Mesenchymal stem cell (in vitro differentiated cells and primary cell): ENCODE data around the gene CRTC3.

ENCODE experiments used
- DNase-seq: peaks from one replicate; pipeline ENCODE4 v3.0.0-alpha.2; 2013
- H2AFZ ChIP-seq: one replicate; pipeline ENCODE4 v1.6.1; 2013; ENCODE audit warnings: low read depth, mild to moderate bottlenecking, control low read depth, inconsistent platforms, low read length, moderate library complexity
- H2AK5ac ChIP-seq: 2 replicates; pipeline ENCODE4 v1.6.1; 2013; ENCODE audit warnings: low read length, moderate library complexity, mild to moderate bottlenecking, inconsistent platforms; ENCODE audit not compliant: severe bottlenecking
- H2BK120ac ChIP-seq: one replicate; pipeline ENCODE4 v1.6.1; 2013; ENCODE audit warnings: low read depth, mild to moderate bottlenecking, inconsistent platforms, low read length, moderate library complexity
- H2BK12ac ChIP-seq, 2 experiments: one replicate each; pipeline ENCODE4 v1.6.1; 2013; ENCODE audit warnings: inconsistent platforms in 2 of 2, low read length in 2 of 2, mild to moderate bottlenecking in 2 of 2, moderate library complexity in 2 of 2, control low read depth in 1 of 2
- H2BK15ac ChIP-seq: one replicate; pipeline ENCODE4 v1.6.1; 2013; ENCODE audit warnings: mild to moderate bottlenecking, low read depth, inconsistent platforms; ENCODE audit not compliant: poor library complexity, severe bottlenecking
- H2BK5ac ChIP-seq: 2 replicates; pipeline ENCODE4 v1.6.1; 2013; ENCODE audit warnings: low read depth, mild to moderate bottlenecking, low read length, control low read depth, inconsistent platforms; ENCODE audit not compliant: poor library complexity, severe bottlenecking
- H3K14ac ChIP-seq, 2 experiments: one replicate each; pipeline ENCODE4 v1.6.1; 2013; ENCODE audit warnings: inconsistent platforms in 2 of 2, low read length in 2 of 2, control low read depth in 1 of 2, mild to moderate bottlenecking in 1 of 2, moderate library complexity in 1 of 2
- H3K18ac ChIP-seq, 2 experiments: one replicate each; pipeline ENCODE4 v1.6.1; 2013; ENCODE audit warnings: inconsistent platforms in 2 of 2, low read length in 2 of 2, control low read depth in 1 of 2, low read depth in 1 of 2, mild to moderate bottlenecking in 1 of 2
- H3K23ac ChIP-seq, 2 experiments: one replicate each; pipeline ENCODE4 v1.6.1; 2013; ENCODE audit warnings: inconsistent platforms in 2 of 2, low read length in 2 of 2, mild to moderate bottlenecking in 2 of 2, moderate library complexity in 2 of 2, control low read depth in 1 of 2
- H3K27ac ChIP-seq: 2 replicates; pipeline ENCODE4 v1.5.1; 2013; ENCODE audit warnings: mild to moderate bottlenecking, moderate library complexity, low read length, control low read depth, inconsistent platforms; ENCODE audit not compliant: poor library complexity, severe bottlenecking
- H3K27me3 ChIP-seq, 2 experiments: 2 replicates each; pipeline versions ENCODE4 v1.6.1 to v1.7.0; 2013; ENCODE audit warnings: low read length in 2 of 2, mild to moderate bottlenecking in 2 of 2, moderate library complexity in 2 of 2, control low read depth in 1 of 2, inconsistent platforms in 1 of 2; ENCODE audit not compliant: control insufficient read depth in 1 of 2, insufficient read depth in 1 of 2
- H3K36me3 ChIP-seq, 2 experiments: 2 replicates each; pipeline versions ENCODE4 v1.6.1 to v1.7.0; 2013; ENCODE audit warnings: low read length in 2 of 2, control low read depth in 1 of 2, inconsistent platforms in 1 of 2, low read depth in 1 of 2, mild to moderate bottlenecking in 1 of 2; ENCODE audit not compliant: insufficient read depth in 2 of 2, control insufficient read depth in 1 of 2
- H3K4ac ChIP-seq, 2 experiments: one replicate each; pipeline ENCODE4 v1.6.1; 2013; ENCODE audit warnings: inconsistent platforms in 2 of 2, low read length in 2 of 2, mild to moderate bottlenecking in 2 of 2, moderate library complexity in 2 of 2, control low read depth in 1 of 2, low read depth in 1 of 2
- H3K4me1 ChIP-seq: 2 replicates; pipeline ENCODE4 v1.6.1; 2013; ENCODE audit warnings: low read depth, low read length, control low read depth; ENCODE audit not compliant: control insufficient read depth, insufficient read depth
- H3K4me2 ChIP-seq: 2 replicates; pipeline ENCODE4 v1.6.1; 2013; ENCODE audit warnings: low read length, mild to moderate bottlenecking, inconsistent platforms; ENCODE audit not compliant: poor library complexity, severe bottlenecking
- H3K4me3 ChIP-seq, 2 experiments: 2 replicates each; pipeline versions ENCODE4 v1.5.1 to v1.7.0; 2013; ENCODE audit warnings: low read length in 2 of 2, mild to moderate bottlenecking in 2 of 2, control low read depth in 1 of 2, low read depth in 1 of 2; ENCODE audit not compliant: insufficient read depth in 1 of 2
- H3K79me1 ChIP-seq: replicated peaks from 2 replicates; pipeline ENCODE4 v1.6.1; 2013; ENCODE audit warnings: mild to moderate bottlenecking, control low read depth, low read length, inconsistent platforms; ENCODE audit not compliant: poor library complexity, severe bottlenecking
- H3K9ac ChIP-seq: 2 replicates; pipeline ENCODE4 v1.7.0; 2013; ENCODE audit warnings: mild to moderate bottlenecking, low read length, moderate library complexity
- H3K9me3 ChIP-seq: 2 replicates; pipeline ENCODE4 v1.7.0; 2013; ENCODE audit warnings: mild to moderate bottlenecking, low read length; ENCODE audit not compliant: control insufficient read depth
- H4K8ac ChIP-seq: one replicate; pipeline ENCODE4 v1.6.1; 2013; ENCODE audit warnings: inconsistent platforms, mild to moderate bottlenecking, low read length, moderate library complexity
- H4K91ac ChIP-seq: one replicate; pipeline ENCODE4 v1.6.1; 2013; ENCODE audit warnings: mild to moderate bottlenecking, low read length, inconsistent platforms
- WGBS: methylation state at CpG from one replicate; pipeline ENCODE4 v1.1.7; 2013; ENCODE audit warnings: mixed read lengths; 5-methylcytosine and 5-hydroxymethylcytosine counted together

Gene CRTC3

GRCh38 chr15:90593499-90594158 lies 63.9 kb downstream of the CRTC3 start:
- WGBS: 93% methylated on average over 9 of the region's 10 CpGs
- Histone ChIP-seq H3K9ac (no peak overlapping the region), H2BK5ac (no peak overlapping the region), H3K27me3 (no peaks in the 10 kb centered on the region), H3K79me1 (peaks cover 21% of the 10 kb centered on the region), H2AFZ (no peak overlapping the region), H2BK120ac (no peak overlapping the region), H3K14ac (no peak overlapping the region), H3K18ac (no peak overlapping the region), H3K4me2 (no peak overlapping the region), H3K4me3 (no peak overlapping the region), H2BK15ac (no peak overlapping the region), H4K91ac (no peak overlapping the region), H2AK5ac (no peak overlapping the region), H3K9me3 (no peaks in the 10 kb centered on the region), H3K4me1 (peaks cover 2% of the 10 kb centered on the region), H3K36me3 (peaks cover 5 to 18% of the 10 kb centered on the region in 2 experiments), H3K27ac (no peak overlapping the region), H3K4ac (no peak overlapping the region), H2BK12ac (no peak overlapping the region), H4K8ac (no peak overlapping the region), H3K23ac (no peak overlapping the region)
- DNase-seq: no peak

GRCh38 chr15:90594301-90594738 lies 64.6 kb downstream of the CRTC3 start:
- Histone ChIP-seq H3K9ac (no peak overlapping the region), H3K4ac (no peak overlapping the region), H2BK5ac (no peak overlapping the region), H3K14ac (no peak overlapping the region), H3K4me1 (peaks cover 2% of the 10 kb centered on the region), H3K4me3 (no peak overlapping the region), H3K79me1 (peaks cover 20% of the 10 kb centered on the region), H2BK12ac (no peak overlapping the region), H4K91ac (no peak overlapping the region), H3K9me3 (no peaks in the 10 kb centered on the region), H3K23ac (no peak overlapping the region), H3K4me2 (no peak overlapping the region), H3K27me3 (no peaks in the 10 kb centered on the region), H4K8ac (no peak overlapping the region), H3K18ac (no peak overlapping the region), H2AK5ac (no peak overlapping the region), H3K27ac (no peak overlapping the region), H2AFZ (no peak overlapping the region), H2BK15ac (no peak overlapping the region), H2BK120ac (no peak overlapping the region), H3K36me3 (peaks cover 3 to 19% of the 10 kb centered on the region in 2 experiments)
- DNase-seq: no peak
- WGBS: 85% methylated on average over 9 of the region's 10 CpGs

- H3K4ac ChIP-seq: no peak overlapping the region
- H3K27ac ChIP-seq: no peak overlapping the region
- H4K8ac ChIP-seq: no peak overlapping the region
- H3K9ac ChIP-seq: peak overlapping the region; percentile 21
- no peak overlapping the region for H2BK5ac ChIP-seq
- H2AFZ ChIP-seq: no peak overlapping the region
- no peak overlapping the region for H2BK12ac ChIP-seq
- no peak overlapping the region for H3K18ac ChIP-seq
- H3K4me3 ChIP-seq: peak overlapping the region in 1 of 2 experiments; percentile 1
- H3K36me3 ChIP-seq: peaks cover 14 to 19% of the 10 kb centered on the region in 2 experiments
- H3K4me1 ChIP-seq: peaks cover 2% of the 10 kb centered on the region
- no peak overlapping the region for H2BK15ac ChIP-seq
- WGBS: 92% methylated on average over 7 of the region's 7 CpGs
- no peaks in the 10 kb centered on the region for H3K27me3 ChIP-seq
- no peak overlapping the region for H2AK5ac ChIP-seq
- no peak overlapping the region for H3K23ac ChIP-seq
- H3K4me2 ChIP-seq: no peak overlapping the region
- no peak overlapping the region for H2BK120ac ChIP-seq
- no peak overlapping the region for H3K14ac ChIP-seq
- H3K79me1 ChIP-seq: peaks cover 18% of the 10 kb centered on the region
- no peak for DNase-seq
- no peak overlapping the region for H4K91ac ChIP-seq
- H3K9me3 ChIP-seq: no peaks in the 10 kb centered on the region
Measured at GRCh38 chr15:90595763-90596155, 66.0 kb downstream of the CRTC3 start.

GRCh38 chr15:90596943-90597342 lies 67.2 kb downstream of the CRTC3 start:
- Histone ChIP-seq H2BK15ac (no peak overlapping the region), H3K36me3 (peaks cover 21 to 22% of the 10 kb centered on the region in 2 experiments), H2BK5ac (no peak overlapping the region), H3K4me1 (peaks cover 2% of the 10 kb centered on the region), H3K79me1 (peaks cover 18% of the 10 kb centered on the region), H3K27ac (no peak overlapping the region), H3K9ac (no peak overlapping the region), H2AK5ac (no peak overlapping the region), H3K4me3 (no peak overlapping the region), H2AFZ (no peak overlapping the region), H3K18ac (no peak overlapping the region), H3K4ac (no peak overlapping the region), H2BK12ac (no peak overlapping the region), H3K4me2 (no peak overlapping the region), H3K9me3 (no peaks in the 10 kb centered on the region), H3K14ac (no peak overlapping the region), H4K8ac (peak overlapping the region; percentile 7), H3K23ac (no peak overlapping the region), H2BK120ac (no peak overlapping the region), H3K27me3 (no peaks in the 10 kb centered on the region), H4K91ac (no peak overlapping the region)
- DNase-seq: no peak
- WGBS: 93% methylated on average over 6 of the region's 6 CpGs
